GM12875 (cell line): ENCODE data around the gene GAS6.

Experiments used
- H3K4me3 ChIP-seq: one replicate; pipeline ENCODE4 v1.5.1; 2011; ENCODE audit warnings: low read depth, low read length, control low read depth
- TF ChIP-seq, protein P1 (sequence below): IDR thresholded peaks from 2 replicates; pipeline ENCODE4 v1.5.1; 2011; ENCODE audit warnings: low read depth, mild to moderate bottlenecking, control low read depth, inconsistent platforms, low read length, moderate library complexity, borderline replicate concordance; ENCODE audit not compliant: insufficient read depth

The GAS6 gene

DNA sequence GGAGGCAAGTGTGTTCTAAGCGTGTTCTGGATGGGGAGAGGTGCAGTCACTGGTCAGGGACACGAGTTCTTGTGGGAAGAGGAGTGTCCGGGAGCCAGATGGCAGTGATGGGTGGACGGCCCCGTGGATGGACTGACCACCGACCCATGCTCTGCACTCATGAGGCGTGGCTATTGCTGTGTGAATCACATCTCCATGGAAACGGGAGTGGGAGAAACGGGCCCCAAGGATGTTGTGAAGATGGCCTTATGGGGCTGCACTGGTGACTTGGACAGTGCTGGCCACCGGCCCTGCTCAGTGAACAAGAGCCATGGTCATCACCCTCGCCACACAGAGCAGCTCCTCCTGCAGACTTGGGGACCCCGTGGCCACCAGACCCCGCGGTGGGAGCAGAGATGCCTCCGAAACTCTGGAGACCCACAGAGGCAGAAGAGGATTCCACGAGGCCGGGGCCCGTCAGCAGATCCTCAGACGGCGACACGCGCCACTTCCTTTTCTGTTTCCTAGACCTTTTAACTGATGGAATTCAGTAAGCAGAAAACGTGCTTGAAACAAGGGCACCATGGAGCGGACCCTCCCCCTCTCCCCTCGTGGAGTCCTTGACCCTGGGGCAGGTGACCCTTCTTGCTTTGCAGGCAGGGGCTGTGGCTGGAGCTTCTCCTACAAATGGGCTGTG, 47.5 kb downstream of the GAS6 start:
- no peak overlapping the region for H3K4me3 ChIP-seq
- TF ChIP-seq, protein P1, sequence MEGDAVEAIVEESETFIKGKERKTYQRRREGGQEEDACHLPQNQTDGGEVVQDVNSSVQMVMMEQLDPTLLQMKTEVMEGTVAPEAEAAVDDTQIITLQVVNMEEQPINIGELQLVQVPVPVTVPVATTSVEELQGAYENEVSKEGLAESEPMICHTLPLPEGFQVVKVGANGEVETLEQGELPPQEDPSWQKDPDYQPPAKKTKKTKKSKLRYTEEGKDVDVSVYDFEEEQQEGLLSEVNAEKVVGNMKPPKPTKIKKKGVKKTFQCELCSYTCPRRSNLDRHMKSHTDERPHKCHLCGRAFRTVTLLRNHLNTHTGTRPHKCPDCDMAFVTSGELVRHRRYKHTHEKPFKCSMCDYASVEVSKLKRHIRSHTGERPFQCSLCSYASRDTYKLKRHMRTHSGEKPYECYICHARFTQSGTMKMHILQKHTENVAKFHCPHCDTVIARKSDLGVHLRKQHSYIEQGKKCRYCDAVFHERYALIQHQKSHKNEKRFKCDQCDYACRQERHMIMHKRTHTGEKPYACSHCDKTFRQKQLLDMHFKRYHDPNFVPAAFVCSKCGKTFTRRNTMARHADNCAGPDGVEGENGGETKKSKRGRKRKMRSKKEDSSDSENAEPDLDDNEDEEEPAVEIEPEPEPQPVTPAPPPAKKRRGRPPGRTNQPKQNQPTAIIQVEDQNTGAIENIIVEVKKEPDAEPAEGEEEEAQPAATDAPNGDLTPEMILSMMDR = no peak

DNA sequence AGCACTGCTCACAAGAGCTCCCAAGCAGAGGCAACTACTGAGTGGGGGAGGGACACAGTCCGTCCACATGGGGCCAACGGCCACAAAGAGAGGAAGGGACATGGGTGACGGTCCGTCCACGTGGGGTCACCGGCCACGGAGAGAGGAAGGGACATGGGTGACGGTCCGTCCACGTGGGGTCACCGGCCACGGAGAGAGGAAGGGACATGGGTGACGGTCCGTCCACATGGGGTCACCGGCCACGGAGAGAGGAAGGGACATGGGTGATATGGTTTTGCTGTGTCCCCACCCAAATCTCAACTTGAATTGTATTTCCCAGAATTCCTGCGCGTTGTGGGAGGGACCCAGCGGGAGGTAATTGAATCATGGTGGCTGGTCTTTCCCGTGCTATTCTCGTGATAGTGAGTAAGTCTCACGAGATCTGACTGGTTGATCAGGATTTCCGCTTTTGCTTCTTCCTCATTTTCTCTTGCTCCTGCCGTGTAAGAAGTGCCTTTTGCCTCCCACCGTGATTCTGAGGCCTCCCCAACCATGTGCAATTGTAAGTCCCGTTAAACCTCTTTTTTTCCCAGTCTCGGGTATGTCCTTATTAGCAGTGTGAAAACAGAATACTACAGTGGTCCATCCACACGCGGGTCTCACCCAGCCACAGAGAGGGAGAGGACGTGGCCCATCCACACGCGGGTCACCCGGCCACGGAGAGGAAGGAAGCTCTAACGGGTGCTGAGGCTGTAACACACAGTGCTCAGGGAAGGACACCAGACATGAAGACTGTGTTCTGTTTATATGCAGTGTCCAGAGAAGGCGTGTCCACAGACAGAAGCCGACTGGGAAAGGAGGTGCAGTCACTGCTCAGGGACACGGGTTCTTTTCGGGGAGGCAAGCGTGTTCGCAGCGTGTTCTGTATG, 48.5 kb downstream of the GAS6 start:
- H3K4me3 ChIP-seq = peak overlapping the region; percentile 61
- TF ChIP-seq, protein P1 = no peak

DNA sequence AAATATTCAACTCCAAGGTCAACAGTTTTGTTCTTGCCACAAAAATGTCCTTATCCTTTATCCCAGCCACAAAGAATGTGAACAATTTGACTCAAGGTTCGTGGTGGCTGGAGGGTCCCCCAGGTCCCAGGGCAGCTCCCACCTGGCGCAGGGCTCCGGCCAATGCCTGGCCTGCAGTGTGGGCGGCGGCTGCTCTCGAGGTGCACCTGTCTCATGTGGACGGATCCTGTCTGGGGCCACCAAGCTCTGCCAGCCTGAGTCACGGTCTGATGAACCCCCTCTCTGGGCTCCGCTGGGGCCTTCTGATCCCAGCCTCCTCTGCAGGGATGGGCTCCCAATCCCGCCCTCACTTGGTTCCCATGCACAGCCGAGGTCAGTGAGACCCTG, 49.4 kb downstream of the GAS6 start:
- TF ChIP-seq, protein P1 = no peak
- H3K4me3 ChIP-seq = no peak overlapping the region

DNA sequence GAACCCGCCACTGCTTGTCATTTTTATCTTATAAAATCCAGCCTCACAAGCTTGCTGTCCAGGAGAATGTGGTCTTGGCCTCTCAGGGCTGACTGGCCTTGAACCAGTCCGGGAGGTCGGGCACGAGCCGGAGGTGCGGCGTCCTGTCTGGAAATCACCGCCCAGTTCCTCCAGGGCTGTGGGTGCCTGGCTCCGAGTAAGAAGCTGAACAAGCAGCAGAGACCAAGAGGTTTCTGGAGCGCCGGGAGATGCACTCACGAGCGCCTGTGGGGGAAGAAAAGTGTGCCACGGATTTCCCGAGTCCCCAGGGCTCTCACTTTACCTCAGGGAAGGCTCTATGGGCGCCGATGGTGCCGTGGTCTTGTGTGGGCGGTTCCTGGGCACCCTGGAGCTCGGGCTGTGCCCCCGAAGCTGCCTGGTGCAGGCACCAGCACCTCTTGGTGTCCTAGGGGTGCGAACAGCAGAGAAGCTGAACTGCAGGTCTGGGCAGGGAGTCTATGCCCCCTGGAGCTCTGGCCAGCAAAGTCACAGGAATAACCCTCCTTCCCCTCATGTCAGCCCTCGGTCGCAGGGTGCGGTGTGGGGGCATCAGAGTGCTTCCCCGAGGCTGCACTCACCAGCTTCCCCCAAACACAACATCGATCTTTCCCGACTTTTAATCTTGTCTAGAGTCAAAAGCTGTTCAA, 50.0 kb downstream of the GAS6 start:
- TF ChIP-seq, protein P1 = no peak
- no peak overlapping the region for H3K4me3 ChIP-seq

DNA sequence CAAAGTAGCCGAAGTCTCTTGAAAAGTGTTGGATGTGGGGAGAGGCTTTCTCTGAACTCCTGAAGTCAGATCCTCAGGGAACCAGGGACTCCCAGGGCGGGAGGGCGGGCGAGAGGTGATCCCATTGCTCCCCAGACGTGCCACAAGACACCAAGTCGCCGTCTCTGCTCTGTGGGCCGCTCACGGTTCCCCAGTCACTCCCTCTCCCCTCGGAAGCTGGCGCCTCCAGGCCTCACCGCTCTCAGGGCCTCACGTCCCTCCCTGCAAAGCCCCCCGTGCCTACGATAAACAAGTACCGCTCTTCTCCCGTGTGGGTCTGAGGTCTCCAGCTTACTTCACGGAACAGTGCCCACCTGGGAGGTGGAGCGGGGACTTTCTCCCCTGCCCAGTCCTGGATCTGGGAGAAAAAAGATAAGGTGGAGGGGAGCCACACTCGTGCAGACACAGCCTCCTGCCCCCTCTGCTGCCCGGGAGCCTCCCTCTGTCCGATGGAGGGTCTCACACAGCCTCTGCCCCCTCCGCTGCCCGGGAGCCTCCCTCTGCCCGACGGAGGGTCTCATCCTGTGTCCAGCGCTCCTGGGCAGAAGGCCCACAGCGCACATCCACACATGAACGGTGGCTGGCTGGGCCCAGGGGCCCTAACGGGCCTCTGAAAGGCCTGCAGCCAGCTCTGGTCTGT, 50.7 kb downstream of the GAS6 start:
- no peak overlapping the region for H3K4me3 ChIP-seq
- TF ChIP-seq, protein P1 = no peak

DNA sequence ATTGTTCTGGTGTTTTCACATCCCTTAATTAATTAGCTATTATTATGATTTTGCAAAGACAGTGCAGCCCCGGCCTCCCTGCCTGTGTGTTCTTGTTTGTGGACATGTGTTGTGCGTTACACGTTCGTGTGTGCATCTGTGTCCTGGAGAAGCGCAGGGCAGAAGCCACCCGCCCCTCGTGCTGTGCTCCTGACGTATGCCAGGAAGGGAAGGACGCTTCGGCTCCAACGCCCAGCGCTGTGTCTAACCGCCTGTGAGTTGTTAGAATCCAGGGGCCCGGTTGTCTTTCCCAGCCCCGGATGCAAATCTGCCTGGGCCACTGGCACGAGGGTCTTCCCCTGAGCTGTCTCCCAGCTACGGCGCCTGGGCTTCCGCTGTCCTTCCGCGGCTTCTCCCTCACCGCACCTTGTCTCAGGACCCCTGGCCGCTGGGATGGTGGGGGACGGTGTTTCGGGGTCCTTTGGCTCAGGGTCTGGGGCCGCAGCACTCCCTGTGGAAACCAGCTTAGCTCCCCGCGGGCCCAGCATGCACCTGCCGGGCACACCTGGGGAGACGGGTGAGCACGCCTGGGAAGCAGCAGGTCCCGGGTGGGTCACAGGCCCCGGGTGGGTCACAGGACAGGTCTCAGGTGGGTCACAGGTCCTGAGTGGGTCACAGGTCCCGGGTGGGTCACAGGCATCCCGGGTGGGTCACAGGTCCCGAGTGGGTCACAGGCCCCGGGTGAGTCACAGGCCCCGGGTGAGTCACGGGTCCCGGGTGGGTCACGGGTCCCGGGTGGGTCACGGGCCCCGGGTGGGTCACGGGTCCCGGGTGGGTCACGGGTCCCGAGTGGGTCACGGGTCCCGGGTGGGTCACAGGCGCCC, 51.5 kb downstream of the GAS6 start:
- H3K4me3 ChIP-seq = no peak overlapping the region
- TF ChIP-seq, protein P1 = no peak
